ENCODE data around the gene RAB31.
"Not testable (repeated sequence)": the region's sequence is repeated elsewhere in the genome, so short reads cannot be mapped to it uniquely, and the experiment has no call there.

The RAB31 gene

DNA sequence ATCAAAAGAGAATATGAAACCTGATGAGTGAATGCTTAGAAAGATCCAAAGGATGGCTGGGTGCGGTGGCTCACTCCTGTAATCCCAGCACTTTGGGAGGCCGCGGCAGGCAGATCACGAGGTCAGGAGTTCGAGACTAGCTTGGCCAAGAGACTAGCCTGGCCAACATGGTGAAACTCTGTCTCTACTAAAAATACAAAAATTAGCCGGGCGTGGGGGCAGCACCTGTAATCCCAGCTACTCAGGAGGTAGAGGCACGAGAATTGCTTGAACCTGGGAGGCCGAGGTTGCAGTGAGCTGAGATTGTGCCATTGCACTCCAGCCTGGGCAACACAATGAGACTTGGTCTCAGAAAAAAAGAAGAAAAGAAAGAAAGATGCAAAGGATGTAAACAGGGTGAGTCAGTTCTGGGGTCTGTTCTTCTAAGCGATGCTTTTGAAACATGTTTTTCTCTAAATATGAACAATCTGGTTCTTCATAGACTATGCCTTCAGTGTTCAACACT lies 189.7 kb downstream of the RAB31 start:
- DNase-seq: not testable (repeated sequence)

- DNase-seq: no peak
These were observed 190.9 kb downstream of the RAB31 start for GRCh38 chr18:9898792-9899549.

DNA sequence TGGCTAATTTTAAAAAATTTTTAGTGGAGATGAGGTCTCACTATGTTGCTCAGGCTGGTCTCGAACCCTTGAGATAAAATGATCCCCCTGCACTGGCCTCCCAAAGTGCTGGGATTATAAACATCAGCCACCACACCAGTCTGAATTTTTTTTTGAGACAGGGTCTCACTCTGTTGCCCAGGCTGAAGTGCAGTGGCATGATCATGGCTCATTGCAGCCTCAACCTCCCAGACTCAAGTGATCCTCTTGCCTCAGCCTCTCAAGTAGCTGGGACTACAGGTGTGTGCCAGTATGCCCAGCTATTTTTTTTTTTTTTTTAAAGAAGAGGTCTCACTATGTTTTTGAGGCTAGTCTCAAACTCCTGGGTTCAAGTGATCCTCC lies 191.4 kb downstream of the RAB31 start:
- DNase-seq: not testable (repeated sequence)

DNA sequence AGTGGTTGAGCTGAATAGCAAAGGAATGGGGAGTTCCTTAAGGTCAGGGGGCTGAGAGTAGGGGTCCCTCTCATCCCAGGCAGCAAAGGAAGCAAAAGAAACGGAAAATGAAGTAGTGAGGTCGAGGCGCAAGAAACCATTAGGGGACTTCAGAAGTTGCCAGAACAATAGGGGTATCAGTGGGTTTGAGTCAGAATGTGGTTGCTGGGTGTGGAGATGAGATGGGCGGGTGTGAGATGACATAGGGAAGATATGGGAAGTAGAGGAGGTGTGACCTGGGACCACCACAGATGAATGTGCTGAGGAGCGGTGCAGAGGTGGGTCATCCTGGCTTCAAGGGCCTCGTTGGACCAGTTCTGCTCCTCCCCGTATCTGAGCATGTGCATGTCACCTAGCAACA lies 192.6 kb downstream of the RAB31 start:
- no peak for DNase-seq

- DNase-seq: no peak
These were observed 193.3 kb downstream of the RAB31 start for GRCh38 chr18:9901377-9901776.

- DNase-seq: not testable (repeated sequence)
These were observed 194.2 kb downstream of the RAB31 start for GRCh38 chr18:9902264-9902663.

DNA sequence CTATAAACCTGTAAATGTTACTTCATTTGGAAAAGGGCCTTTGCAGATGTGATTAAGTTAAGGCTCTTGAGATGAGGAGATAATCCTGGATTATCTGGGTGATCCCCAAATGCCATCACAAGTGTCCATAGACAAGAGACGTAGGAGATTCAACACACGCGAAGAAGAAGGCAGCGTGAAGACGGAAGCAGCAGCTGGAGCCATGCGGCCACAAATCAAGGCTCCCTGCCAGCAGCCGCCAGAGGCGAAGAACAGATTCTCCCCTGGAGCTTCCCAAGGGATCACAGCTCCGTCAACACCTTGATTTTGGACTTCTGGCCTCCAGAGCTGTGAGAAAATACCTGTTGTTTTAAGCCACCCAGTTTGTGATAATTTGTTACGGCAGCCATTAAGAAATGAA lies 194.7 kb downstream of the RAB31 start:
- no peak for DNase-seq

DNA sequence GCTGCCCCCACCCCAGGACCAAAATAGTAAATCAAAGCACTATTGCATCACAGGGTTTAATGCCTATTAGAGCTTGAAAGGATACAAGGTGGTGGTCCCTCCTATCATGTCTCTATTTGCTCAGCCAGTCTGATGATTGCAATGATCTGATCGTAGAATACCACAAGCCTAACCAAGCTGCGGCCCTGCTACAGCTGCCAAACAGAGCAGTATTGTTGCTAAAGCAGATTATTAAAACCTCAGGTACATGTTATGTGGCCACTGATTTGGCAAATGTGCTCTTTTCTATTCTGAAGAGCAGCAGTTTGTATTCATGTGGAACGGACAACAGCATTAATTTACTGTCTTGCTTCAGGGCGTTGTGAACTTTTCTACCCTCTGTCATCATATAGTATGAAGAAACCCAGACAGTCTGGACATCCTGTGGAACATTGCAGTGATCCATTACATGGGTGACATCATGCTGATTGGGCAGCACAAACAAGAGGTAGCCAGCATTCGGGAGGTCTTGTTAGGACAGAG lies 197.4 kb downstream of the RAB31 start:
- no peak for DNase-seq

- no peak for DNase-seq
These were observed 198.4 kb downstream of the RAB31 start for GRCh38 chr18:9906481-9906880.

DNA sequence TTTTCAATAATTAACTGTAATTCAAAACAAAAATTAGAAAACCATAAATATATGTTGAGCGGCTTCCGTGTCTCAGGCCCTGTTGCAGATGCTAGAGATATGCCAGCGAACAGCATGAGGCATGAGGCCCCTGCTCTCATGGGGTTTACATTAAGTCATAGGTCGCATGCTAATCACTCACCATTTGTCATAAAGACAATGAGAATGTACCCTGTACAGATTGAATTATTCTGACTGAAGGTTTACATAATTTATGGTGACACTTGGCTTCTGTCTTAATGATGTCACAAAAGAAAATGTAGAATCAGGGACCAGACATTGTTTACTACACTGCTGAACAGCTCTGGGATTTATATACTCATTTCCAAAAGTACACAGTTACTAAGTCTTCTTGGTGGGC lies 199.8 kb downstream of the RAB31 start:
- no peak for DNase-seq

- DNase-seq: no peak
These were observed 202.0 kb downstream of the RAB31 start for GRCh38 chr18:9910071-9910470.

DNA sequence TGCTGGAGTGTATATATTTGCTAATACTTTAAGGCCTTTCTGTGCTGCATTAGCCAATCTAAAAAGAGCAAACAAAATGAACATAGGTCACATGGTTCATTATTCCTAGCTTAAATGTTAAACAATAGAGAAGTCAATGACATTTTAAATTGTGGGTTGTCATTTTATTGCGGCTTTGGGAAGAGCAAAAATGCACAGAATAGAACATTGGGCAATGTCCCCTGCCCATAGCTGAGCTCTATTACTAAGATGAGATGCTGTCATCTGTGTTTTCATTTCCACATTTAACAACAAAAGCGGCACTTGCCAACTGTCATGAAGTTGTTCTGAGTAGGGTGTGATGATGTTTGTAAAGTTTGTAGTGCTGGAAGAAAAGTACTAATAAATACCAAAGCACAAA lies 202.6 kb downstream of the RAB31 start:
- DNase-seq: no peak

- no peak for DNase-seq
These were observed 203.1 kb downstream of the RAB31 start for GRCh38 chr18:9911226-9911625.

Data from NCI-H510A (cell line).